SU-DHL-6 (cell line): ENCODE measurements around the gene HMX2.

Experiments
- H2AFZ ChIP-seq: fragments of 200-600 bp; sonication (generic); 2 replicates; pipeline ENCODE4 v1.6.1; 2014; ENCODE audit warnings: low read depth, mild to moderate bottlenecking, moderate library complexity, mixed read lengths, antibody characterized with exemption, low read length; ENCODE audit not compliant: severe bottlenecking
- H3F3A ChIP-seq: fragments of 200-600 bp; shearing (Covaris generic); 2 replicates; pipeline ENCODE4 v1.6.0; 2016; ENCODE audit warnings: antibody characterized with exemption, mild to moderate bottlenecking; ENCODE audit not compliant: insufficient read depth
- H3K27ac ChIP-seq: fragments of 200-600 bp; sonication (generic); 2 replicates; pipeline ENCODE4 v1.5.1; 2016; ENCODE audit warnings: low read depth, mild to moderate bottlenecking, low read length, moderate library complexity, mixed read lengths
- H3K27me3 ChIP-seq: fragments of 200-600 bp; sonication (generic), shearing (Covaris generic); 2 replicates; pipeline ENCODE4 v1.6.0; 2014; ENCODE audit warnings: mild to moderate bottlenecking, low read length
- H3K36me3 ChIP-seq: fragments of 200-600 bp; sonication (generic); 2 replicates; pipeline ENCODE4 v1.6.1; 2014; ENCODE audit warnings: mild to moderate bottlenecking, low read length, mixed read lengths
- H3K4me2 ChIP-seq: fragments of 300-600, 200-600 bp; shearing (Covaris generic), sonication (generic); 2 replicates; pipeline ENCODE4 v1.6.0; 2014; ENCODE audit warnings: low read length, low read depth, mild to moderate bottlenecking; ENCODE audit not compliant: poor library complexity, severe bottlenecking
- H3K4me3 ChIP-seq: fragments of 200-600 bp; sonication (generic); 2 replicates; pipeline ENCODE4 v1.5.1; 2014; ENCODE audit warnings: antibody characterized with exemption, low read length, mild to moderate bottlenecking, mixed read lengths; ENCODE audit not compliant: insufficient read depth, poor library complexity, severe bottlenecking
- H3K79me2 ChIP-seq: fragments of 200-600 bp; sonication (generic); 2 replicates; pipeline ENCODE4 v1.6.1; 2014; ENCODE audit warnings: mild to moderate bottlenecking, low read length, moderate library complexity; ENCODE audit not compliant: insufficient read depth
- H3K9ac ChIP-seq: fragments of 200-600 bp; sonication (generic); 2 replicates; pipeline ENCODE4 v1.7.0; 2014; ENCODE audit warnings: mild to moderate bottlenecking, low read length
- H3K9me2 ChIP-seq: fragments of 200-600 bp; sonication (generic); replicated peaks from 2 replicates; pipeline ENCODE4 v1.6.1; 2014; ENCODE audit warnings: low read length; ENCODE audit not compliant: insufficient read depth
- H3K9me3 ChIP-seq: fragments of 200-600 bp; sonication (generic); 2 replicates; pipeline ENCODE4 v1.6.1; 2014; ENCODE audit warnings: low read length, mixed read lengths; ENCODE audit not compliant: insufficient read depth
- H4K20me1 ChIP-seq: fragments of 200-600 bp; sonication (generic); 2 replicates; pipeline ENCODE4 v1.6.1; 2014; ENCODE audit warnings: low read depth, mild to moderate bottlenecking, antibody characterized with exemption, low read length, moderate library complexity, mixed read lengths
- CTCF ChIP-seq: fragments of 200-600 bp; sonication (generic); IDR thresholded peaks from one replicate; pipeline ENCODE4 v1.5.1; 2017; ENCODE audit warnings: antibody characterized with exemption, mild to moderate bottlenecking, low read length, moderate library complexity; ENCODE audit not compliant: insufficient read depth, poor library complexity, severe bottlenecking
- EZH2phosphoT487 ChIP-seq: fragments of 200-600 bp; sonication (generic), shearing (Covaris generic); conservative IDR thresholded peaks from 2 replicates; pipeline ENCODE4 v1.6.1; 2018; ENCODE audit warnings: mild to moderate bottlenecking, antibody characterized with exemption, low read length, moderate library complexity, mixed read lengths

The HMX2 gene

GRCh38 chr10:123139521-123140163 is 8.3 kb upstream of the HMX2 start:
- no peaks in the 10 kb centered on the region for H4K20me1 ChIP-seq
- H3K9ac ChIP-seq, result no peak overlapping the region
- no peak overlapping the region for H2AFZ ChIP-seq
- H3K27me3 ChIP-seq, result no peaks in the 10 kb centered on the region
- no peak overlapping the region for H3K27ac ChIP-seq
- H3K4me2 ChIP-seq, result no peak overlapping the region
- H3K79me2 ChIP-seq, result no peaks in the 10 kb centered on the region
- TF ChIP-seq EZH2phosphoT487, result no peak
- TF ChIP-seq CTCF, result no peak
- H3K9me2 ChIP-seq, result no peaks in the 10 kb centered on the region
- no peak overlapping the region for H3K4me3 ChIP-seq
- no peaks in the 10 kb centered on the region for H3K36me3 ChIP-seq
- no peaks in the 10 kb centered on the region for H3K9me3 ChIP-seq
- H3F3A ChIP-seq, result no peaks in the 10 kb centered on the region

GRCh38 chr10:123140164-123140982 is 7.6 kb upstream of the HMX2 start:
- Histone ChIP-seq H4K20me1 (no peaks in the 10 kb centered on the region), H3K79me2 (no peaks in the 10 kb centered on the region), H3K27ac (no peak overlapping the region), H3K36me3 (no peaks in the 10 kb centered on the region), H3K27me3 (no peaks in the 10 kb centered on the region), H3K9me2 (no peaks in the 10 kb centered on the region), H2AFZ (no peak overlapping the region), H3K4me3 (no peak overlapping the region), H3K4me2 (no peak overlapping the region), H3K9ac (no peak overlapping the region), H3K9me3 (no peaks in the 10 kb centered on the region), H3F3A (no peaks in the 10 kb centered on the region)
- TF ChIP-seq CTCF (no peak), EZH2phosphoT487 (no peak)

- H3K27me3 ChIP-seq, result no peaks in the 10 kb centered on the region
Observed at GRCh38 chr10:123140983-123141390, 6.9 kb upstream of the HMX2 start.

More at GRCh38 chr10:123140983-123141390, 6.9 kb upstream of the HMX2 start:
- Histone ChIP-seq H3K4me2 (no peak overlapping the region), H3K36me3 (no peaks in the 10 kb centered on the region), H4K20me1 (no peaks in the 10 kb centered on the region), H3F3A (no peaks in the 10 kb centered on the region), H3K79me2 (no peaks in the 10 kb centered on the region), H3K4me3 (no peak overlapping the region), H3K9me2 (no peaks in the 10 kb centered on the region), H3K9ac (no peak overlapping the region), H3K9me3 (no peaks in the 10 kb centered on the region), H3K27ac (no peak overlapping the region), H2AFZ (no peak overlapping the region)
- TF ChIP-seq EZH2phosphoT487, result no peak
- no peak for TF ChIP-seq CTCF
